ENCODE measurements around the gene FAM174C.
A peak's percentile ranks its signal among the peaks of the same experiment; 100 is the strongest.

The FAM174C gene

GRCh38 chr19:1250437-1251260 is 24.7 kb upstream of the FAM174C start:
- DNase-seq (ENCODE audit: low read depth), result peak; percentile 77

GRCh38 chr19:1251330-1252220 is 23.8 kb upstream of the FAM174C start:
- peak; percentile 74 for DNase-seq (ENCODE audit: low read depth)

GRCh38 chr19:1252221-1252820 is 23.0 kb upstream of the FAM174C start:
- DNase-seq (ENCODE audit: low read depth), result peak; percentile 84

- peak; percentile 98 for DNase-seq (ENCODE audit: low read depth)
Observed at GRCh38 chr19:1252821-1253513, 22.4 kb upstream of the FAM174C start.

DNA sequence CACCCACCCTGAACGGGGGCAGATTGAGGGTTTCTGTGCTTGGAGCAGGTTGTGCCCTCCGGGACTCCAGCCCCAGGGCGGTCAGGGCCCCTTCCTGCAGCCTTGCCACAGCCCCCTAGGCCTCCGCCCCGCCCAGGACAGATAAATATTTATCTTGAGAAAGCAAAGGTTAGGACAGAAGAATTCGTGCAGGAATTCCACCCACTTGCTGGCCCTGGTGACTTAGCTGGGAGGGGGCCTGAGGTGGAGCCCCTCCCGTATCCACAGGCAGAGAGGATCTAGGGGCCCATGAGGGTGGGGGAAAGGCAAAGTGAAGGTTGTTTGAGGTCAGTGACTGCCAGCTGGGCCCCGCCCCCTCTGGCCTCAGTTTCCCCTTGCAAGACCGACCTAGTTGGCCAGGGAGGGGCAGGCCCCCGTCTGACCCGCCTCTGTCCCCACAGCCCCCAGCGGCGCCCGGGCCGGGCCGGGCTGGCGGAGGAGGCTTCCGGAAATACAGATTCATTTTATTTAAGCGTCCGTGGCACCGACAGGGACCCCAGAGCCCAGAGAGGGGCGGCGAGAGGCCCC is 21.7 kb upstream of the FAM174C start:
- peak; percentile 90 for DNase-seq (ENCODE audit: low read depth)

DNA sequence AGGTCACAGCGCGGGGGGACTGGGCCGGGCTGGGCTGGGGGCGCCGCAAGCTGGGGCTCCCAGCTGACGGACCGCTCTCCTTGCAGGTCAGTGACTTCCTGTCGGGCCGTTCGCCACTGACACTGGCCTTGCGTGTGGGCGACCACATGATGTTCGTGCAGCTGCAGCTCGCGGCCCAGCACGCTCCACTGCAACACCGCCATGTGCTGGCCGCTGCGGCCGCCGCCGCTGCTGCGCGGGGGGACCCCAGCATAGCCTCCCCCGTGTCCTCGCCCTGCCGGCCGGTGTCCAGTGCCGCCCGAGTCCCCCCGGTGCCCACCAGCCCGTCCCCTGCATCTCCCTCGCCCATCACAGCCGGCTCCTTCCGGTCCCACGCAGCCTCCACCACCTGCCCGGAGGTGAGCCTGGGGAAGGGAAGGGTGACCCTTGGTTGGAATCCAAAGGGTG is 21.2 kb upstream of the FAM174C start:
- no peak for DNase-seq (ENCODE audit: low read depth)

GRCh38 chr19:1254530-1255185 is 20.7 kb upstream of the FAM174C start:
- no peak for DNase-seq (ENCODE audit: low read depth)

DNA sequence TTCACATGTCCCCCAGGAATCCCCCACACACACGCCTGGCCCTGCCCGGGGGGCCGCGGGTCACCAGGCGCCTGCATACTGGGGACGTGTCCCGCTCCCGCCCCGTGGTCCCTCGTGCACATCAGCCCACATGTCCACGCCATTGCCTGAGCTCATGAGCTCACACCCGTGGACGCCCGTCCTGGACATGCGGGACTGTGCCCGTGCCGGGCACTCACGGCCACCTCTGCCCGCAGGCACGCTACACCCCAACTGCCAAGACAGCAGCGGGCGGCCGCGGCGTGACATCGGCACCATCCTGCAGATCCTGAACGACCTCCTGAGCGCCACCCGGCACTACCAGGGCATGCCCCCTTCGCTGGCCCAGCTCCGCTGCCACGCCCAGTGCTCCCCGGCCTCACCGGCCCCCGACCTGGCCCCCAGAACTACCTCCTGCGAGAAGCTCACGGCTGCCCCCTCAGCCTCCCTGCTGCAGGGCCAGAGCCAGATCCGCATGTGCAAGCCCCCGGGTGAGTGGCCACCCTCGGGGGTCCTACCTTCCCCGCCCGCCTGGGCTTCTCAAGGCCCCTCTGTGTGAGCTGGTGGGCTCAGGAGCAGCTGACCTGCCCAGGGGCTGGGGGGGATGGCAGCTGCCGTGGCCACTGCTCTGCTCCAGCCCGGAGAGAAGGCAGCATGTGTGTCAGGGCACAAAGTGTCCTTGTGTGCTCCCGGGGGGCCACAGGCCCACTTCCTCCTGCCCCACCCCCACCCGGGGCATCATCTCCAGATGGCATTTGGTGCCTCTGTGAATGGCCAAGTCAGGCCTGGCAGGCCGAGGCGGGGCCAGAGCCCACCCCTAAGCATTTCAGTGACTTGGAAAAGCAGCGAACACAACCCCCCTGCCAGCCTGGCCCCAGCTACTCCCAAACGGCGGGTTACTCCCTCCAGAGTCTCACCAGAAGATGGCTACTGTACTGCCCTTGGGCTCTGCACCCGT is 19.9 kb upstream of the FAM174C start:
- no peak for DNase-seq (ENCODE audit: low read depth)

GRCh38 chr19:1256646-1257474 is 18.5 kb upstream of the FAM174C start:
- DNase-seq (ENCODE audit: low read depth), result no peak

DNA sequence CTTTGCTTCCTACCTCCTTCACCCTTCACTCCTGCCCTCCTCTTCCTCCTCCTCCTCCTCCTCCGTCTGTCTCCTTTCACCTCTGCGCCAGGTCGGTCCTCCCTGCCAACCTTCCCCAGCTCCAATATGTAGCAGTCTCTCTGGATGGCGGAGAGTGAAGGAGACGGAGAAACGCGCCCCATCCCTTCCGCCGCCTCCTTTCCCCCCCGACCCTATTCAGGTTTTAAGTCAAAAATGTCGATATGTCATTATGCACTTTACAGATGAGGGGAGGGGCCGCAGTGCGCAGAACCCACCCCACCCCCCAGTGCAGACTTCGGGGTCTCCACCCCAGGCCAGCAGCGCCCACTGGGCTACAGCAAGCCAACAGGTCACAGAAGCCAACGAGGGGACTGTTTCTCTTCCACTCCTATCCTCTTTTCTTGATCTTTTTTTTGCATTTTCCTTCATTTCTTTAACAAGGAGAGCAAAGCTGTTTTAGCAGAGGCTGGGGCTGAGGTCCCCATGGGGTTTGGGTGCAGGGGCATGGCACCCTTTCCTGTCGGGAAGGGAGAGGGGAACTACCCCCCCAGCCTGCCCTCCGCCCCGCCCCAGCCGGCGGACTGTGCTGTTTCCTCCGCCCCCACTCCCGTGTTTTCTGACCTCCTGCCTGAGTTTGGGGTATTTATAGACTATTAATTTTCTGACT is 17.7 kb upstream of the FAM174C start:
- no peak for DNase-seq (ENCODE audit: low read depth)

GRCh38 chr19:1258163-1258492 is 17.2 kb upstream of the FAM174C start:
- DNase-seq (ENCODE audit: low read depth), result no peak

- DNase-seq (ENCODE audit: low read depth), result no peak
Observed at GRCh38 chr19:1258707-1259205, 16.6 kb upstream of the FAM174C start.

- peak; percentile 66 for DNase-seq (ENCODE audit: low read depth)
Observed at GRCh38 chr19:1259206-1259875, 16.0 kb upstream of the FAM174C start.

GRCh38 chr19:1259876-1260748 is 15.2 kb upstream of the FAM174C start:
- no peak for DNase-seq (ENCODE audit: low read depth)

- DNase-seq (ENCODE audit: low read depth), result peak; percentile 92
Observed at GRCh38 chr19:1260749-1261537, 14.4 kb upstream of the FAM174C start.

DNA sequence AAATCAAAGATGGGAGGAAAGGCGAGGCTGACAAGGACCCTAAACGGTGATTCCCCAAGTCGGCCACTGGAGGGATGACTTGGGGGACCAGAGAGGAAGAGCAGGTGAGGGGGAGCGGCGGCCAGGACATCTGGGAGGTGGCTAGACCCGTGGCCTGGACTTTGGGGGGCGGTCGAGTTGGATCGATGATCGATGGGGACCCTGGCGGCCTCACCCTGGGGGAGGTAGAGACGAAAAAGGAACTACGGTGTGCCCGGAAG is 13.9 kb upstream of the FAM174C start:
- DNase-seq (ENCODE audit: low read depth), result no peak

Measured in amniotic epithelial cell (primary cell).